Esophagus squamous epithelium (tissue), 4 donors: ENCODE results near the gene ALOX12.

Experiments used
- POLR2A ChIP-seq, 4 donors: fragments of 450-650 bp; IDR thresholded peaks; one replicate each; pipeline ENCODE4 v1.6.1; 2017; ENCODE audit warnings: antibody characterized with exemption in 4 of 4, mild to moderate bottlenecking in 4 of 4, moderate library complexity in 3 of 4
- TF ChIP-seq, protein P1 (sequence below), 6 experiments: fragments of 450-650 bp in 4 of 6; fragments of 200-600 bp in 2 of 6; sonication (generic) in 2 of 6; IDR thresholded peaks; one replicate each; pipeline ENCODE4 v1.5.1; 2016 to 2019; ENCODE audit warnings: antibody characterized with exemption in 6 of 6, mild to moderate bottlenecking in 4 of 6, moderate library complexity in 4 of 6

DNA sequence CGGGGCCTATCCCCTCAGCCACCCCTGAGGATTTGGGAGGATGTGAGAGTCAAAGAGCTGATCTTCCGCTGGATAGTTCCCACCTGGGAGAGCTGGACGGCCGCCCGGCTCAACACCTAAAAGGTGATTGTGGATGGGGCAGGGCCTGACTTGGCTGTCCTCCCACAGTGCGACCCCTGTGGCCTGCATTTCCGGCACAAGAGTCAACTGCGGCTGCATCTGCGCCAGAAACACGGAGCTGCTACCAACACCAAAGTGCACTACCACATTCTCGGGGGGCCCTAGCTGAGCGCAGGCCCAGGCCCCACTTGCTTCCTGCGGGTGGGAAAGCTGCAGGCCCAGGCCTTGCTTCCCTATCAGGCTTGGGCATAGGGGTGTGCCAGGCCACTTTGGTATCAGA is 31.5 kb downstream of the ALOX12 start:
- TF ChIP-seq, protein P1, sequence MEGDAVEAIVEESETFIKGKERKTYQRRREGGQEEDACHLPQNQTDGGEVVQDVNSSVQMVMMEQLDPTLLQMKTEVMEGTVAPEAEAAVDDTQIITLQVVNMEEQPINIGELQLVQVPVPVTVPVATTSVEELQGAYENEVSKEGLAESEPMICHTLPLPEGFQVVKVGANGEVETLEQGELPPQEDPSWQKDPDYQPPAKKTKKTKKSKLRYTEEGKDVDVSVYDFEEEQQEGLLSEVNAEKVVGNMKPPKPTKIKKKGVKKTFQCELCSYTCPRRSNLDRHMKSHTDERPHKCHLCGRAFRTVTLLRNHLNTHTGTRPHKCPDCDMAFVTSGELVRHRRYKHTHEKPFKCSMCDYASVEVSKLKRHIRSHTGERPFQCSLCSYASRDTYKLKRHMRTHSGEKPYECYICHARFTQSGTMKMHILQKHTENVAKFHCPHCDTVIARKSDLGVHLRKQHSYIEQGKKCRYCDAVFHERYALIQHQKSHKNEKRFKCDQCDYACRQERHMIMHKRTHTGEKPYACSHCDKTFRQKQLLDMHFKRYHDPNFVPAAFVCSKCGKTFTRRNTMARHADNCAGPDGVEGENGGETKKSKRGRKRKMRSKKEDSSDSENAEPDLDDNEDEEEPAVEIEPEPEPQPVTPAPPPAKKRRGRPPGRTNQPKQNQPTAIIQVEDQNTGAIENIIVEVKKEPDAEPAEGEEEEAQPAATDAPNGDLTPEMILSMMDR (IDR thresholded peaks at IDR 0.05): no peak
- no peak for TF ChIP-seq POLR2A (IDR thresholded peaks at IDR 0.05)
